ENCODE results near the gene MTA1.

DNA sequence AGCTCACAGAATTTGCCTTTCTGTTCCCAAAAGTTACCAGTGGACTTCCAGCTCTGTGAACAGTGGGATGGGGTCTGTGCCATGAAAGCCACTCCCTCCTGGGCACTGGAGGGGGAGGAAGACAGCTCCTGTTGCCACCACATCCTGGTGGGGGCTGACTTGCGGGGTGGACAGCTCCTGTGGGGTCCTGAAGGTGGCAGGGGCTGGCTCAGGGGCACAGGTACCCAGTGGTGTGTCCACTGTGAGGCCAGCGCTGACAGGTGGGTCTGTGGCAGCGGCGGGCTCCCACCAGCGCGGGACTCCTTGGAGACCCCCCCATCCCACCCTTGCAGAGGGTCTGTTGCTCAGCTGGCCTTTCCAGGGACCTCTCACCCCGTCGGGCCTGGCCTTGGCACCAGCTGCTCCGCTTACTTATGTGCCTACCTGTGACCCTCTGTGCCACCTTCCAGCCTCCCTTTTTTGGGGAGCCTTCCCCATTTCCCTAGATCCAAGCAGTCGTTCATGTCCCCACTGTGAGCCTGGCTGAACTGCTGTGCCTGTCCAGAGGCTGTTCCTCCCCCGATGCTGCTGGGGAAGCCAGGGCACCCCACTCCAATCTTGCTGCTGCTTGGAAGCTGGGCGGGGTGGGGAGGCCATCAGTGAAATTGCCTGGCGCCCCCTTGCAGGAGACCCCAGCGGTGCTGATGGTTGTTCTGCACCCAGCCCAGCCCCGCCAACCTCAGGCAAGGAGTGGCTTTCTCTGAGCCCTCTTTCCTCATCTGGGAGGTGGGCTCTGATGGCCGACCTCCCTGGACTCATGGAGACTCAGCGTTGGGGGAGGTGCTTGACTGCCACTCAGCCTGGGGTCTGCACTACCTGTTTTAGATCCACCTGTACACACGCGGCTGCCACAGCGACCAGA is 73.6 kb downstream of the MTA1 start:
- TF ChIP-seq, protein P1, sequence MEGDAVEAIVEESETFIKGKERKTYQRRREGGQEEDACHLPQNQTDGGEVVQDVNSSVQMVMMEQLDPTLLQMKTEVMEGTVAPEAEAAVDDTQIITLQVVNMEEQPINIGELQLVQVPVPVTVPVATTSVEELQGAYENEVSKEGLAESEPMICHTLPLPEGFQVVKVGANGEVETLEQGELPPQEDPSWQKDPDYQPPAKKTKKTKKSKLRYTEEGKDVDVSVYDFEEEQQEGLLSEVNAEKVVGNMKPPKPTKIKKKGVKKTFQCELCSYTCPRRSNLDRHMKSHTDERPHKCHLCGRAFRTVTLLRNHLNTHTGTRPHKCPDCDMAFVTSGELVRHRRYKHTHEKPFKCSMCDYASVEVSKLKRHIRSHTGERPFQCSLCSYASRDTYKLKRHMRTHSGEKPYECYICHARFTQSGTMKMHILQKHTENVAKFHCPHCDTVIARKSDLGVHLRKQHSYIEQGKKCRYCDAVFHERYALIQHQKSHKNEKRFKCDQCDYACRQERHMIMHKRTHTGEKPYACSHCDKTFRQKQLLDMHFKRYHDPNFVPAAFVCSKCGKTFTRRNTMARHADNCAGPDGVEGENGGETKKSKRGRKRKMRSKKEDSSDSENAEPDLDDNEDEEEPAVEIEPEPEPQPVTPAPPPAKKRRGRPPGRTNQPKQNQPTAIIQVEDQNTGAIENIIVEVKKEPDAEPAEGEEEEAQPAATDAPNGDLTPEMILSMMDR (IDR thresholded peaks at IDR 0.05; ENCODE audit: low read length), result no peak
- TF ChIP-seq EZH2phosphoT487 (IDR thresholded peaks at IDR 0.05; ENCODE audit: low read length), result no peak

All from MM.1S (cell line).